PC-3 (cell line): ENCODE data around the gene NTM. TPM values are rescaled to one million over a fixed set of nuclear protein-coding genes. Genes with fewer than 3 reads are reported as not detected.

Experiments used
- ATAC-seq: fragments of 200-7000 bp; cut with Tn5 transposase; 2 replicates; pipeline ENCODE4 v1.9.1; 2020; ENCODE audit warnings: mild to moderate bottlenecking, moderate library complexity
- BruUV-seq: library from RNA; stranded (reverse); fragments of 400-500 nt; replicated peaks from 2 replicates; lab custom pipeline; 2021; lab: Mats Ljungman, UMichigan
- CTCF ChIA-PET: fragments of 300-600 bp; sonication (Branson Sonifier 250); formaldehyde crosslinking; loops from one replicate; lab custom pipeline; 2022; ENCODE audit warnings: antibody characterized with exemption; lab: Charles Lee
- POLR2A ChIA-PET: fragments of 300-600 bp; sonication (Branson Sonifier 250); formaldehyde crosslinking; loops from one replicate; lab custom pipeline; 2022; ENCODE audit warnings: antibody characterized with exemption; ENCODE audit not compliant: unreplicated experiment; lab: Charles Lee
- DNase-seq: peaks from one replicate; pipeline ENCODE4 v3.0.0-alpha.2; 2015
- H2AFZ ChIP-seq: fragments of 300-600 bp; sonication (generic); 2 replicates; pipeline ENCODE4 v1.6.0; 2016; ENCODE audit warnings: antibody characterized with exemption, low read length
- H3F3A ChIP-seq: fragments of 300-600 bp; sonication (generic); one replicate; pipeline ENCODE4 v1.6.0; 2017; ENCODE audit warnings: antibody characterized with exemption, low read length, control low read depth, mild to moderate bottlenecking; ENCODE audit not compliant: unreplicated experiment
- H3K27ac ChIP-seq: fragments of 300-600 bp; sonication (generic); 2 replicates; pipeline ENCODE4 v1.5.1; 2016; ENCODE audit warnings: mild to moderate bottlenecking, low read length
- H3K27me3 ChIP-seq: fragments of 300-600 bp; sonication (generic); 2 replicates; pipeline ENCODE4 v1.6.1; 2016; ENCODE audit warnings: low read length, mixed read lengths
- H3K36me3 ChIP-seq: fragments of 300-600 bp; sonication (generic); 2 replicates; pipeline ENCODE4 v1.6.1; 2016; ENCODE audit warnings: low read depth, mixed run types, low read length, mixed read lengths
- H3K4me1 ChIP-seq: fragments of 300-600 bp; sonication (generic); 2 replicates; pipeline ENCODE4 v1.5.1; 2016; ENCODE audit warnings: low read length; ENCODE audit not compliant: insufficient read depth
- H3K4me2 ChIP-seq: fragments of 300-600 bp; sonication (generic); 2 replicates; pipeline ENCODE4 v1.6.0; 2016; ENCODE audit warnings: low read length
- H3K4me3 ChIP-seq: fragments of 300-600 bp; sonication (generic); 2 replicates; pipeline ENCODE4 v1.5.1; 2016; ENCODE audit warnings: mild to moderate bottlenecking, low read length, mixed read lengths
- H3K79me2 ChIP-seq: fragments of 300-600 bp; sonication (generic); 2 replicates; pipeline ENCODE4 v1.6.1; 2017; ENCODE audit warnings: low read length, mixed read lengths
- H3K9ac ChIP-seq: fragments of 300-600 bp; sonication (generic); 2 replicates; pipeline ENCODE4 v1.6.0; 2016; ENCODE audit warnings: mild to moderate bottlenecking, low read length
- H3K9me2 ChIP-seq: fragments of 300-600 bp; sonication (generic); replicated peaks from 2 replicates; pipeline ENCODE4 v1.6.1; 2016; ENCODE audit warnings: mixed run types, low read length, mixed read lengths
- H3K9me3 ChIP-seq: fragments of 300-600 bp; sonication (generic); 2 replicates; pipeline ENCODE4 v1.6.1; 2016; ENCODE audit warnings: low read length, mixed read lengths
- H4K20me1 ChIP-seq: fragments of 300-600 bp; sonication (generic); 2 replicates; pipeline ENCODE4 v1.6.1; 2016; ENCODE audit warnings: low read length, mixed read lengths
- CTCF ChIP-seq: fragments of 300-600 bp; sonication (generic); conservative IDR thresholded peaks from 2 replicates; pipeline ENCODE4 v1.5.1; 2017; ENCODE audit warnings: antibody characterized with exemption, low read depth, mild to moderate bottlenecking, low read length
- EZH2 ChIP-seq: fragments of 300-600 bp; sonication (generic); IDR thresholded peaks from one replicate; pipeline ENCODE4 v1.6.1; 2017; ENCODE audit warnings: antibody characterized with exemption, mild to moderate bottlenecking, low read length; ENCODE audit not compliant: unreplicated experiment
- EZH2phosphoT487 ChIP-seq: fragments of 300-600 bp; sonication (generic); IDR thresholded peaks from 2 replicates; pipeline ENCODE4 v1.6.1; 2018; ENCODE audit warnings: mild to moderate bottlenecking, antibody characterized with exemption, low read length, borderline replicate concordance
- intact Hi-C: fragments of 100-400 bp; cut with micrococcal nuclease; formaldehyde crosslinking; loops from 2 replicates; pipeline ENCODE4 v1.9.0; 2023
- total RNA-seq: library from RNA; depleted of rRNA; stranded (reverse); fragments of >200 nt; gene quantifications from 2 replicates; pipeline ENCODE4 v1.2.3, GENCODE V29; 2014

NTM gene
- total RNA-seq, 1 experiment from 2014 or later, result not detected

GRCh38 chr11:131851964-131852755 lies 481.7 kb downstream of the NTM start:
- TF ChIP-seq EZH2phosphoT487 (no peak), CTCF (no peak), EZH2 (no peak)
- no peaks in the 10 kb centered on the region for H3K36me3 ChIP-seq
- no TSS peak for BruUV-seq
- ATAC-seq, result no peak
- CTCF ChIA-PET, result no interaction called here
- POLR2A ChIA-PET, result no interaction called here
- H3K27ac ChIP-seq, result no peak overlapping the region
- no peaks in the 10 kb centered on the region for H3K4me1 ChIP-seq
- H3K4me3 ChIP-seq, result no peak overlapping the region
- no peaks in the 10 kb centered on the region for H3F3A ChIP-seq
- no peaks in the 10 kb centered on the region for H3K79me2 ChIP-seq
- no peak for DNase-seq
- no peaks in the 10 kb centered on the region; the same call in 1 of the 2 replicates for H3K9me3 ChIP-seq
- no peak overlapping the region for H2AFZ ChIP-seq
- intact Hi-C loops, result no loop called here
- H3K27me3 ChIP-seq, result peaks cover 50% of the 10 kb centered on the region
- H4K20me1 ChIP-seq, result no peaks in the 10 kb centered on the region
- no peak overlapping the region for H3K4me2 ChIP-seq
- no peak overlapping the region for H3K9ac ChIP-seq
- H3K9me2 ChIP-seq, result no peaks in the 10 kb centered on the region

GRCh38 chr11:131852757-131853156 lies 482.3 kb downstream of the NTM start:
- BruUV-seq, result no TSS peak
- Histone ChIP-seq H4K20me1 (no peaks in the 10 kb centered on the region), H3K4me1 (no peaks in the 10 kb centered on the region), H3K9ac (no peak overlapping the region), H3K4me3 (no peak overlapping the region), H3K36me3 (no peaks in the 10 kb centered on the region), H3F3A (no peaks in the 10 kb centered on the region), H2AFZ (no peak overlapping the region), H3K4me2 (no peak overlapping the region), H3K79me2 (no peaks in the 10 kb centered on the region), H3K27ac (no peak overlapping the region), H3K27me3 (peaks cover 56% of the 10 kb centered on the region), H3K9me2 (no peaks in the 10 kb centered on the region), H3K9me3 (no peaks in the 10 kb centered on the region; the same call in 1 of the 2 replicates)
- TF ChIP-seq CTCF, result no peak
- TF ChIP-seq EZH2, result no peak
- TF ChIP-seq EZH2phosphoT487, result no peak
- ATAC-seq (no peak), DNase-seq (no peak)
- intact Hi-C loops, result no loop called here
- CTCF ChIA-PET, result no interaction called here
- POLR2A ChIA-PET, result no interaction called here

- intact Hi-C loops, result no loop called here
Observed at GRCh38 chr11:131854391-131854790, 484.0 kb downstream of the NTM start.

More at GRCh38 chr11:131854391-131854790, 484.0 kb downstream of the NTM start:
- ChIA-PET POLR2A (no interaction called here), CTCF (no interaction called here)
- DNase-seq (no peak), ATAC-seq (no peak)
- Histone ChIP-seq H3K27ac (no peak overlapping the region), H4K20me1 (no peaks in the 10 kb centered on the region), H3K9ac (no peak overlapping the region), H3K4me3 (no peak overlapping the region), H3F3A (no peaks in the 10 kb centered on the region), H3K4me1 (no peaks in the 10 kb centered on the region), H2AFZ (no peak overlapping the region), H3K4me2 (no peak overlapping the region), H3K9me2 (no peaks in the 10 kb centered on the region), H3K27me3 (peaks cover 72% of the 10 kb centered on the region), H3K36me3 (no peaks in the 10 kb centered on the region), H3K9me3 (no peaks in the 10 kb centered on the region; the same call in 1 of the 2 replicates), H3K79me2 (no peaks in the 10 kb centered on the region)
- TF ChIP-seq CTCF, result no peak
- TF ChIP-seq EZH2, result no peak
- no peak for TF ChIP-seq EZH2phosphoT487
- BruUV-seq, result no TSS peak
